H9 (cell line): ENCODE data around the gene TRIAP1. TPM values are rescaled to one million over a fixed set of nuclear protein-coding genes. Genes with fewer than 3 reads are reported as not detected.

Experiments used
- DNase-seq: peaks from one replicate; pipeline ENCODE4 v3.0.0-alpha.2; 2017
- H2AFZ ChIP-seq: one replicate; pipeline ENCODE4 v1.6.1; 2013; ENCODE audit warnings: mild to moderate bottlenecking, low read length, control low read depth, moderate library complexity
- H2AK5ac ChIP-seq: 2 replicates; pipeline ENCODE4 v1.6.1; 2013; ENCODE audit warnings: low read length, control low read depth, mixed read lengths; ENCODE audit not compliant: insufficient read length
- H2BK120ac ChIP-seq: one replicate; pipeline ENCODE4 v1.6.1; 2013; ENCODE audit warnings: low read depth, mild to moderate bottlenecking, low read length, control low read depth, inconsistent platforms; ENCODE audit not compliant: poor library complexity, severe bottlenecking
- H2BK12ac ChIP-seq: 2 replicates; pipeline ENCODE4 v1.6.1; 2013; ENCODE audit warnings: low read length, control low read depth, mixed read lengths, low read depth; ENCODE audit not compliant: insufficient read length
- H2BK15ac ChIP-seq: 2 replicates; pipeline ENCODE4 v1.6.1; 2013; ENCODE audit warnings: low read depth, low read length, control low read depth
- H2BK20ac ChIP-seq: one replicate; pipeline ENCODE4 v1.6.1; 2013; ENCODE audit warnings: low read depth, mild to moderate bottlenecking, low read length, control low read depth, inconsistent platforms; ENCODE audit not compliant: poor library complexity, severe bottlenecking
- H2BK5ac ChIP-seq: 2 replicates; pipeline ENCODE4 v1.6.1; 2013; ENCODE audit warnings: low read length, control low read depth, mixed read lengths; ENCODE audit not compliant: insufficient read length
- H3K14ac ChIP-seq: 2 replicates; pipeline ENCODE4 v1.6.1; 2013; ENCODE audit warnings: low read length, control low read depth; ENCODE audit not compliant: insufficient read depth
- H3K18ac ChIP-seq: 2 replicates; pipeline ENCODE4 v1.6.1; 2013; ENCODE audit warnings: low read depth, mild to moderate bottlenecking, mixed read lengths, low read length, control low read depth; ENCODE audit not compliant: insufficient read length
- H3K23ac ChIP-seq: 2 replicates; pipeline ENCODE4 v1.6.1; 2013; ENCODE audit warnings: low read length, control low read depth, mixed read lengths, low read depth; ENCODE audit not compliant: insufficient read length
- H3K23me2 ChIP-seq: 2 replicates; pipeline ENCODE4 v1.6.1; 2013; ENCODE audit warnings: low read depth, mild to moderate bottlenecking, mixed read lengths, low read length, control low read depth; ENCODE audit not compliant: insufficient read length, poor library complexity, severe bottlenecking
- H3K27ac ChIP-seq: 2 replicates; pipeline ENCODE4 v1.5.1; 2013; ENCODE audit warnings: low read length, control low read depth, mixed read lengths, low read depth; ENCODE audit not compliant: insufficient read length
- H3K27me3 ChIP-seq: 2 replicates; pipeline ENCODE4 v1.6.1; 2013; ENCODE audit warnings: low read length, control low read depth, inconsistent platforms; ENCODE audit not compliant: insufficient read depth
- H3K4ac ChIP-seq: 2 replicates; pipeline ENCODE4 v1.6.1; 2013; ENCODE audit warnings: low read depth, mild to moderate bottlenecking, control low read depth, inconsistent platforms, low read length, moderate library complexity
- H3K4me1 ChIP-seq: 2 replicates; pipeline ENCODE4 v1.6.1; 2013; ENCODE audit warnings: low read length, control low read depth, inconsistent platforms; ENCODE audit not compliant: insufficient read depth
- H3K4me2 ChIP-seq: 2 replicates; pipeline ENCODE4 v1.6.1; 2013; ENCODE audit warnings: low read length, control low read depth, mixed read lengths; ENCODE audit not compliant: insufficient read length, insufficient read depth
- H3K56ac ChIP-seq: 2 replicates; pipeline ENCODE4 v1.6.1; 2013; ENCODE audit warnings: low read depth, mild to moderate bottlenecking, mixed read lengths, low read length, control low read depth; ENCODE audit not compliant: insufficient read length
- H3K79me1 ChIP-seq: 2 replicates; pipeline ENCODE4 v1.6.1; 2013; ENCODE audit warnings: low read depth, mild to moderate bottlenecking, moderate library complexity, low read length, control low read depth, inconsistent platforms; ENCODE audit not compliant: insufficient read depth, poor library complexity, severe bottlenecking
- H3K79me2 ChIP-seq: 2 replicates; pipeline ENCODE4 v1.6.1; 2013; ENCODE audit warnings: low read length, control low read depth, inconsistent platforms; ENCODE audit not compliant: insufficient read depth
- H3K9ac ChIP-seq: 2 replicates; pipeline ENCODE4 v1.6.1; 2013; ENCODE audit warnings: low read length, control low read depth, mixed read lengths; ENCODE audit not compliant: insufficient read length; ENCODE audit errors: extremely low read depth
- H3K9me3 ChIP-seq: one replicate; pipeline ENCODE4 v1.6.1; 2013; ENCODE audit warnings: low read depth, low read length, inconsistent platforms; ENCODE audit not compliant: control insufficient read depth
- H3T11ph ChIP-seq: one replicate; pipeline ENCODE4 v1.6.1; 2013; ENCODE audit warnings: mild to moderate bottlenecking, low read length, control low read depth, inconsistent platforms
- H4K20me1 ChIP-seq: one replicate; pipeline ENCODE4 v1.6.1; 2013; ENCODE audit not compliant: control insufficient read depth, insufficient read length, insufficient read depth
- H4K5ac ChIP-seq: 2 replicates; pipeline ENCODE4 v1.6.1; 2013; ENCODE audit warnings: low read depth, mild to moderate bottlenecking, mixed read lengths, low read length, control low read depth; ENCODE audit not compliant: insufficient read length
- H4K8ac ChIP-seq: replicated peaks from 2 replicates; pipeline ENCODE4 v1.6.1; 2013; ENCODE audit warnings: low read length, control low read depth, mixed read lengths, low read depth; ENCODE audit not compliant: insufficient read length
- H4K91ac ChIP-seq: 2 replicates; pipeline ENCODE4 v1.6.1; 2013; ENCODE audit warnings: low read depth, mild to moderate bottlenecking, moderate library complexity, mixed read lengths, low read length, control low read depth; ENCODE audit not compliant: insufficient read length
- H3K27ac Mint-ChIP-seq, 3 experiments: 2 replicates in 2 of 3; 3 replicates in 1 of 3; pipeline ENCODE4 v1.8.0; 2020 to 2021; ENCODE audit warnings: mixed read lengths in 3 of 3, mild to moderate bottlenecking in 1 of 3, moderate library complexity in 1 of 3
- H3K27me3 Mint-ChIP-seq: 2 replicates; pipeline ENCODE4 v1.8.0; 2021; ENCODE audit warnings: low read depth, mild to moderate bottlenecking, moderate library complexity, mixed read lengths
- H3K36me3 Mint-ChIP-seq, 3 experiments: 2 replicates in 2 of 3; 3 replicates in 1 of 3; pipeline ENCODE4 v1.8.0; 2020 to 2021; ENCODE audit warnings: low read depth in 3 of 3, mixed read lengths in 3 of 3; ENCODE audit not compliant: insufficient read depth in 1 of 3
- H3K4me1 Mint-ChIP-seq, 2 experiments: 2 replicates each; pipeline ENCODE4 v1.8.0; 2020; ENCODE audit warnings: mixed read lengths in 2 of 2
- H3K4me3 Mint-ChIP-seq, 2 experiments: 2 replicates in 1 of 2; 3 replicates in 1 of 2; pipeline ENCODE4 v1.8.0; 2020 to 2021; ENCODE audit warnings: mild to moderate bottlenecking in 2 of 2, mixed read lengths in 2 of 2, moderate library complexity in 1 of 2
- H3K9me3 Mint-ChIP-seq, 2 experiments: 2 replicates in 1 of 2; 3 replicates in 1 of 2; pipeline ENCODE4 v1.8.0; 2020; ENCODE audit warnings: mild to moderate bottlenecking in 2 of 2, mixed read lengths in 2 of 2, moderate library complexity in 1 of 2
- WGBS: extraction: QIAGEN DNeasy Blood & Tissue Kit; methylation state at CpG from one replicate; pipeline ENCODE4 v1.1.7; 2013; ENCODE audit warnings: missing lambda C conversion rate, low lambda C conversion rate, mixed read lengths; ENCODE audit not compliant: insufficient read length; ENCODE audit errors: extremely low coverage; 5-methylcytosine and 5-hydroxymethylcytosine counted together
- total RNA-seq: library from RNA; stranded (reverse); gene quantifications from 2 replicates; pipeline ENCODE4 v1.2.1, GENCODE V29; 2021
- TF ChIP-seq, protein P1 (sequence below): fragments of 200-600 bp; sonication (generic); conservative IDR thresholded peaks from 3 replicates; pipeline ENCODE4 v1.8.0; 2021; ENCODE audit warnings: antibody characterized with exemption, mild to moderate bottlenecking

The TRIAP1 gene
- total RNA-seq, 1 experiment from 2014 or later: 70.4 TPM

DNA sequence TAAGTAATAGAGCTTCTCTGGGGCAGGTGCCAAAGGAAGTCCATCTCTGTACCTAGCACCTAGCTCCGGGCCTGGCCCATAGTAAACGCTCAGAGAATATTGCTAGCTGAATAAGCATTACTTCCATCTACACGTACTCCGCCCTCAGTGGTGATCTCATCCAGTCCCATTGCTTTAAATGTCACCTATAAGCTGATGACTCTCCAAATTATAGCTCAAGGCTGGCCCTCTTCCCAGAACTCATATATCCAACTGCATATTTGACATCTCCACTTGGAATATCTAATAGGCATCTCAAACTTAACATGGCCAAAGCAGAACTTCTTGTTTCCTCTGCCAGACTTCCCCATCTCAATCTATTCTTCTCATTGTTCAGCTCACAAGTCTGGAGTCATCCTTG lies 42.8 kb upstream of the TRIAP1 start:
- Histone ChIP-seq H3K23ac (no peak overlapping the region), H3K9ac (no peak overlapping the region), H3K4ac (no peak overlapping the region), H4K8ac (no peak overlapping the region), H3K79me1 (no peaks in the 10 kb centered on the region), H3K4me1 (no peaks in the 10 kb centered on the region), H2AFZ (no peak overlapping the region), H3K27me3 (no peaks in the 10 kb centered on the region), H3K56ac (no peak overlapping the region), H3K18ac (no peak overlapping the region), H2BK20ac (no peak overlapping the region), H4K91ac (no peak overlapping the region), H3T11ph (no peak overlapping the region), H4K20me1 (no peaks in the 10 kb centered on the region), H2BK15ac (no peak overlapping the region), H3K14ac (no peak overlapping the region), H3K23me2 (no peaks in the 10 kb centered on the region), H3K27ac (no peak overlapping the region), H2BK12ac (no peak overlapping the region), H3K4me2 (no peak overlapping the region), H4K5ac (no peak overlapping the region), H3K79me2 (no peaks in the 10 kb centered on the region), H2BK5ac (no peak overlapping the region), H2BK120ac (no peak overlapping the region), H3K9me3 (no peaks in the 10 kb centered on the region), H2AK5ac (no peak overlapping the region)
- Mint-ChIP-seq H3K9me3 (no peaks in the 10 kb centered on the region), H3K4me3 (no peak overlapping the region), H3K27me3 (no peaks in the 10 kb centered on the region), H3K4me1 (no peaks in the 10 kb centered on the region), H3K27ac (no peak overlapping the region), H3K36me3 (peaks cover 0 to 11% (median 6%) of the 10 kb centered on the region in 3 experiments; a peak in 5 of 7 replicates)
- no peak for DNase-seq
- no CpG with 5 or more reads among the region's 4 CpGs for WGBS
- TF ChIP-seq, protein P1, sequence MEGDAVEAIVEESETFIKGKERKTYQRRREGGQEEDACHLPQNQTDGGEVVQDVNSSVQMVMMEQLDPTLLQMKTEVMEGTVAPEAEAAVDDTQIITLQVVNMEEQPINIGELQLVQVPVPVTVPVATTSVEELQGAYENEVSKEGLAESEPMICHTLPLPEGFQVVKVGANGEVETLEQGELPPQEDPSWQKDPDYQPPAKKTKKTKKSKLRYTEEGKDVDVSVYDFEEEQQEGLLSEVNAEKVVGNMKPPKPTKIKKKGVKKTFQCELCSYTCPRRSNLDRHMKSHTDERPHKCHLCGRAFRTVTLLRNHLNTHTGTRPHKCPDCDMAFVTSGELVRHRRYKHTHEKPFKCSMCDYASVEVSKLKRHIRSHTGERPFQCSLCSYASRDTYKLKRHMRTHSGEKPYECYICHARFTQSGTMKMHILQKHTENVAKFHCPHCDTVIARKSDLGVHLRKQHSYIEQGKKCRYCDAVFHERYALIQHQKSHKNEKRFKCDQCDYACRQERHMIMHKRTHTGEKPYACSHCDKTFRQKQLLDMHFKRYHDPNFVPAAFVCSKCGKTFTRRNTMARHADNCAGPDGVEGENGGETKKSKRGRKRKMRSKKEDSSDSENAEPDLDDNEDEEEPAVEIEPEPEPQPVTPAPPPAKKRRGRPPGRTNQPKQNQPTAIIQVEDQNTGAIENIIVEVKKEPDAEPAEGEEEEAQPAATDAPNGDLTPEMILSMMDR: no peak
